Mesendoderm (in vitro differentiated cells): Measurements from ENCODE around the gene GSTT2B.
"Not testable (repeated sequence)": the region's sequence is repeated elsewhere in the genome, so short reads cannot be mapped to it uniquely, and the experiment has no call there.

Experiments used
- DNase-seq: peaks from one replicate; pipeline ENCODE4 v3.0.0; 2013
- H2AK5ac ChIP-seq: 2 replicates; pipeline ENCODE4 v1.6.1; 2013; ENCODE audit warnings: low read length, inconsistent platforms
- H2BK120ac ChIP-seq: 2 replicates; pipeline ENCODE4 v1.6.1; 2013; ENCODE audit warnings: low read depth, mild to moderate bottlenecking, low read length, moderate library complexity, mixed read lengths
- H2BK15ac ChIP-seq: replicated peaks from 2 replicates; pipeline ENCODE4 v1.6.1; 2013; ENCODE audit warnings: low read depth, mild to moderate bottlenecking, moderate library complexity
- H2BK5ac ChIP-seq: 2 replicates; pipeline ENCODE4 v1.6.1; 2013; ENCODE audit warnings: low read length, inconsistent platforms
- H3K18ac ChIP-seq: 2 replicates; pipeline ENCODE4 v1.6.1; 2013; ENCODE audit warnings: mild to moderate bottlenecking, low read length, mixed read lengths
- H3K23ac ChIP-seq: one replicate; pipeline ENCODE4 v1.6.1; 2013; ENCODE audit warnings: low read length
- H3K27ac ChIP-seq: 2 replicates; pipeline ENCODE4 v1.5.1; 2013; ENCODE audit warnings: low read depth, mild to moderate bottlenecking, inconsistent platforms, low read length, moderate library complexity
- H3K27me3 ChIP-seq: 2 replicates; pipeline ENCODE4 v1.6.1; 2013; ENCODE audit warnings: low read length, control low read depth, mild to moderate bottlenecking, inconsistent platforms; ENCODE audit not compliant: insufficient read depth, poor library complexity
- H3K36me3 ChIP-seq: 2 replicates; pipeline ENCODE4 v1.6.1; 2013; ENCODE audit warnings: low read length, inconsistent platforms; ENCODE audit not compliant: control insufficient read depth, insufficient read depth
- H3K4ac ChIP-seq: one replicate; pipeline ENCODE4 v1.6.1; 2013; ENCODE audit warnings: low read depth, mild to moderate bottlenecking, low read length, moderate library complexity
- H3K4me1 ChIP-seq: 2 replicates; pipeline ENCODE4 v1.6.1; 2013; ENCODE audit warnings: low read depth, low read length, inconsistent platforms; ENCODE audit not compliant: control insufficient read depth
- H3K4me2 ChIP-seq: 2 replicates; pipeline ENCODE4 v1.6.1; 2013; ENCODE audit warnings: low read length
- H3K4me3 ChIP-seq: 2 replicates; pipeline ENCODE4 v1.5.1; 2013; ENCODE audit warnings: mild to moderate bottlenecking, low read length
- H3K56ac ChIP-seq: one replicate; pipeline ENCODE4 v1.6.1; 2013; ENCODE audit warnings: low read length
- H3K79me1 ChIP-seq: 2 replicates; pipeline ENCODE4 v1.6.1; 2013; ENCODE audit warnings: low read length, inconsistent platforms
- H3K79me2 ChIP-seq: 2 replicates; pipeline ENCODE4 v1.6.1; 2013; ENCODE audit warnings: mild to moderate bottlenecking, low read length; ENCODE audit not compliant: control insufficient read depth, insufficient read depth
- H3K9ac ChIP-seq: 2 replicates; pipeline ENCODE4 v1.6.1; 2013; ENCODE audit warnings: low read length, inconsistent platforms
- H4K5ac ChIP-seq: one replicate; pipeline ENCODE4 v1.6.1; 2013; ENCODE audit warnings: low read length
- H4K8ac ChIP-seq: one replicate; pipeline ENCODE4 v1.6.1; 2013; ENCODE audit warnings: low read depth, mild to moderate bottlenecking, control low read depth, low read length, moderate library complexity
- WGBS: extraction: QIAGEN DNeasy Blood & Tissue Kit; methylation state at CpG from one replicate; pipeline ENCODE4 v1.1.7; 2013; ENCODE audit warnings: low lambda C conversion rate, missing lambda C conversion rate; ENCODE audit not compliant: insufficient coverage; ENCODE audit errors: extremely low coverage; 5-methylcytosine and 5-hydroxymethylcytosine counted together

GSTT2B gene

DNA sequence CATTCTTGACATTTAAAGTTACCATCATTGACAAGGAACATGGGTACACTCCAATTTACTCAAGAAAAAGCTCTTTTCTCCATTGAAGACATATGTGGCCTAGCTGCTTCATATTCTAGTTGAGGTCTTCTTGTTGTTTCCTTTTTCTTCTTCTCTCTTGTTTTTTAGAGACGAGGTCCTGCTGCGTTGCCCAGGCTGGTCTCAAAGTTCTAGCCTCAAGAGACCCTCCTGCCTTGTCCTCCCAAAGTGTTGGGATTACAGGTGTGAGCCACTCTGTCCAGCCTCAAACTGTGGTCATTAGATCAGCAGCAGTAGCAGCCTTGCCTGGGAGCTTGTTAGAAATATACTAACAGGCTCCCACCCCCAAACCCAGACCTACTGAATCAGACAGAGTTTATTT lies 32.1 kb upstream of the GSTT2B start:
- H2BK5ac ChIP-seq, H3K4ac ChIP-seq, H3K79me2 ChIP-seq, H3K56ac ChIP-seq, H3K27me3 ChIP-seq, H3K18ac ChIP-seq, H3K23ac ChIP-seq, H4K8ac ChIP-seq, H3K9ac ChIP-seq, H3K4me1 ChIP-seq, H3K79me1 ChIP-seq, H2BK15ac ChIP-seq, H4K5ac ChIP-seq, H2AK5ac ChIP-seq, DNase-seq, H3K27ac ChIP-seq, H3K4me3 ChIP-seq, H2BK120ac ChIP-seq, H3K4me2 ChIP-seq, H3K36me3 ChIP-seq: not testable (repeated sequence)
- WGBS, result no CpG with 5 or more reads among the region's 2 CpGs

- not testable (repeated sequence) for H3K4ac ChIP-seq, H3K9ac ChIP-seq, H3K36me3 ChIP-seq, H3K4me1 ChIP-seq, H4K8ac ChIP-seq, H3K79me1 ChIP-seq, H3K18ac ChIP-seq, DNase-seq, H3K79me2 ChIP-seq, H3K27me3 ChIP-seq, H2BK15ac ChIP-seq, H2BK5ac ChIP-seq, H3K27ac ChIP-seq, H3K4me3 ChIP-seq, H2BK120ac ChIP-seq, H2AK5ac ChIP-seq, H3K23ac ChIP-seq, H4K5ac ChIP-seq, H3K56ac ChIP-seq, H3K4me2 ChIP-seq
- WGBS, result no CpG with 5 or more reads among the region's 3 CpGs
These were observed 28.7 kb upstream of the GSTT2B start for GRCh38 chr22:23989583-23990244.

GRCh38 chr22:23986538-23987178 lies 25.7 kb upstream of the GSTT2B start:
- not testable (repeated sequence) for H3K4me1 ChIP-seq, H3K56ac ChIP-seq, DNase-seq, H3K18ac ChIP-seq, H3K9ac ChIP-seq, H3K36me3 ChIP-seq, H3K23ac ChIP-seq, H2AK5ac ChIP-seq, H3K4me2 ChIP-seq, H3K4me3 ChIP-seq, H4K5ac ChIP-seq, H2BK5ac ChIP-seq, H2BK120ac ChIP-seq, H3K27me3 ChIP-seq, H3K27ac ChIP-seq, H4K8ac ChIP-seq, H3K4ac ChIP-seq, H3K79me2 ChIP-seq, H3K79me1 ChIP-seq, H2BK15ac ChIP-seq
- 100% methylated on average over 2 of the region's 4 CpGs for WGBS

- H3K23ac ChIP-seq, H3K27ac ChIP-seq, H3K79me1 ChIP-seq, H4K5ac ChIP-seq, H3K9ac ChIP-seq, H4K8ac ChIP-seq, H3K79me2 ChIP-seq, DNase-seq, H2BK5ac ChIP-seq, H3K56ac ChIP-seq, H3K18ac ChIP-seq, H3K4me2 ChIP-seq, H3K27me3 ChIP-seq, H3K36me3 ChIP-seq, H2BK15ac ChIP-seq, H3K4me3 ChIP-seq, H2AK5ac ChIP-seq, H3K4ac ChIP-seq, H3K4me1 ChIP-seq, H2BK120ac ChIP-seq: not testable (repeated sequence)
- WGBS, result no CpG with 5 or more reads among the region's 8 CpGs
These were observed 25.1 kb upstream of the GSTT2B start for GRCh38 chr22:23986089-23986488.

DNA sequence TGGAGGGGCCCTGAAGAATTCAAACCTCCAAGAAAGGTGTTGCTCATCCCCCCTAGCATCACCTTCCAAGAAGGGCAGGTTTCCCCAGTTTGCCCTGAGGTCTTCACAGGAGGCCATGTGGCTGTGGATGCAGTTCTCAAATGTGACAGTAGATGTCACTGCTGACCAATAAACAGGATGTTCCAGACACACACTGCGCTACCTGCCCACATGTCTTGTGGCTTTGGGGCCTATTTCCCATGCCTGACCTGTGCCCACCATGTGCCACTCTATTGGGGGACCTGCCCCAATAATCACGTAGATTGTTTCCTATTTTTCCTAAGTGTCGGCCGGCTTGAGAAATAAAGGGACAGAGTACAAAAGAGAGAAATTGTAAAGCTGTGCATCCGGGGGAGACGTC lies 23.4 kb upstream of the GSTT2B start:
- no peak overlapping the region for H3K4ac ChIP-seq
- no peaks in the 10 kb centered on the region for H3K36me3 ChIP-seq
- no peak overlapping the region for H4K8ac ChIP-seq
- WGBS, result no CpG with 5 or more reads among the region's 6 CpGs
- no peak overlapping the region for H3K4me2 ChIP-seq
- H3K56ac ChIP-seq, result no peak overlapping the region
- no peaks in the 10 kb centered on the region for H3K79me1 ChIP-seq
- no peak overlapping the region for H2AK5ac ChIP-seq
- no peak overlapping the region for H3K27ac ChIP-seq
- no peak overlapping the region for H3K18ac ChIP-seq
- peak; percentile 63 for DNase-seq
- H3K23ac ChIP-seq, result no peak overlapping the region
- no peak overlapping the region for H3K9ac ChIP-seq
- no peak overlapping the region for H3K4me3 ChIP-seq
- no peak overlapping the region for H2BK120ac ChIP-seq
- no peak overlapping the region for H2BK15ac ChIP-seq
- H2BK5ac ChIP-seq, result no peak overlapping the region
- no peaks in the 10 kb centered on the region for H3K27me3 ChIP-seq
- H3K79me2 ChIP-seq, result no peaks in the 10 kb centered on the region
- H3K4me1 ChIP-seq, result no peaks in the 10 kb centered on the region
- H4K5ac ChIP-seq, result no peak overlapping the region

DNA sequence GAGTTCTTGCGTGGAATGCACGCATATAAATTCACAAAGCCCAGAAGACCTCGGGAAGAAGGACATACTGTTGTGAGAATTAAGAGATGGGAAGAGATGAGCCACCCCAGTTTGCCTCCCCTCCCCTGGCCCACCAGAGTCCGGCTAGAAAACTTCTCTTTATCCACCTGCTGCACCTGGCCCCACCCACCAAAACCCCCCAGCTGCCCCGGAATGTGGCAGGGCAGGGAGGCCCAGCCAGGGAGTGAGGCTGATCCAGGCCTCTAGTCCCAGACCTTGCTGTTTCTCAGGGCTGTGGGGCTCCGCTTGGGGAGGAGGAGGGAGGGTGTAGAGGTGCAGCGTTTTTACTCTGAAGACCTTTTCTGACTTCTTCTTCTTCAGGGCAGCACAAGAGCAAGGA lies 19.6 kb upstream of the GSTT2B start:
- H3K56ac ChIP-seq, H3K27me3 ChIP-seq, H3K4ac ChIP-seq, H3K36me3 ChIP-seq, DNase-seq, H3K27ac ChIP-seq, H2BK15ac ChIP-seq, H3K18ac ChIP-seq, H3K23ac ChIP-seq, H3K4me3 ChIP-seq, H4K8ac ChIP-seq, H2AK5ac ChIP-seq, H2BK5ac ChIP-seq, H3K4me1 ChIP-seq, H3K9ac ChIP-seq, H3K79me1 ChIP-seq, H2BK120ac ChIP-seq, H3K79me2 ChIP-seq, H4K5ac ChIP-seq, H3K4me2 ChIP-seq: not testable (repeated sequence)
- no CpG with 5 or more reads among the region's 7 CpGs for WGBS
